Erythroblast (primary cell): Measurements from ENCODE around the gene CD164L2.

Source experiments
- GATA1 ChIP-seq: IDR thresholded peaks from 2 replicates; pipeline ENCODE4 v1.6.1; 2011; ENCODE audit warnings: low read depth, mild to moderate bottlenecking, control low read depth, low read length, moderate library complexity
- POLR2A ChIP-seq: IDR thresholded peaks from 2 replicates; pipeline ENCODE4 v1.6.1; 2011; ENCODE audit warnings: mild to moderate bottlenecking, low read length

DNA sequence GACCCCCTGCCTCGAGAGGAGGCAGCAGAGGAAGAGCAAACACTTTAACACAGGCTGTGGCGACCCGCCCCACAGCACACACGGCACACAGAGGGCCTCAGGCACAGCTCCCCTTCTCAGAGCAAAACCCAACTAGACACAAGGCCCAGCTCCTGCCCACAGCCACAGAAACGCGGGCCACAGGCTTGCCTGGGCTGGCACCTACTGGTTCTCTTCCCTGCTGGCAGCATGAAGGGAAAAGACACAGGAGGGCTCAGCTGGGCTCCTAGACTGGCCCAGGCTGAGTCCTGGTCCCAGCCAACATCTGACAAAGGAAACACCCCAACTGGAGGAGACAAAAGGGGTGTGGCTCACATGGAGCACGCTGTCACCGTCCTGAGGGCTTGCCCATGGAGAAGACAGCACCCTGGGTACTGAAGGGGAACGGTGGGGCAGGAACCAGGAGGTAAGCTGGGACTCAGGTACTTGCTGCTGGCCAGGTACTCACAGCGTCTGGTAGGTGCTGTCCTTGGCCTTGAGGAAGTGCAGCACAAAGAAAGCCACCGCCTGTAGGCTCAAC, 3.5 kb downstream of the CD164L2 start:
- TF ChIP-seq POLR2A (no peak), GATA1 (no peak)
